HG03135 (cell line): ENCODE measurements around the gene SLC25A40.

Experiments used
- ATAC-seq: cut with Tn5 transposase; IDR thresholded peaks from one replicate; pipeline ENCODE4 v1.9.1; 2021; ENCODE audit warnings: mild to moderate bottlenecking, moderate library complexity; ENCODE audit not compliant: unreplicated experiment

Gene SLC25A40

GRCh38 chr7:87797395-87797794 is 78.8 kb downstream of the SLC25A40 start:
- ATAC-seq: no peak

- no peak for ATAC-seq
These were observed 90.7 kb downstream of the SLC25A40 start for GRCh38 chr7:87785368-87785995.

GRCh38 chr7:87784424-87784823 is 91.7 kb downstream of the SLC25A40 start:
- ATAC-seq: no peak
